HEK293 (cell line): Measurements from ENCODE around the gene TTC32.

Source experiments
- OVOL3 ChIP-seq: fragments of 450-650 bp; formaldehyde crosslinking; IDR thresholded peaks from 2 replicates; pipeline ENCODE4 v1.5.1; 2016; ENCODE audit warnings: missing biosample characterization, missing genetic modification characterization
- PRDM1 ChIP-seq: fragments of 450-650 bp; formaldehyde crosslinking; IDR thresholded peaks from 2 replicates; pipeline ENCODE4; 2016; ENCODE audit warnings: missing biosample characterization, missing genetic modification characterization
- REPIN1 ChIP-seq: fragments of 450-650 bp; formaldehyde crosslinking; IDR thresholded peaks from 2 replicates; pipeline ENCODE4 v1.5.1; 2017; ENCODE audit warnings: missing biosample characterization, missing genetic modification characterization, low read depth
- YY2 ChIP-seq: fragments of 450-650 bp; formaldehyde crosslinking; IDR thresholded peaks from 2 replicates; pipeline ENCODE4 v1.5.1; 2016; ENCODE audit warnings: missing biosample characterization, missing genetic modification characterization
- ZBTB8A ChIP-seq: fragments of 450-650 bp; formaldehyde crosslinking; IDR thresholded peaks from 2 replicates; pipeline ENCODE4 v1.5.1; 2016; ENCODE audit warnings: missing biosample characterization, missing genetic modification characterization
- ZNF133 ChIP-seq: fragments of 450-650 bp; formaldehyde crosslinking; IDR thresholded peaks from 2 replicates; pipeline ENCODE4 v1.5.1; 2016; ENCODE audit warnings: missing biosample characterization, missing genetic modification characterization
- ZNF146 ChIP-seq: fragments of 450-650 bp; formaldehyde crosslinking; IDR thresholded peaks from 2 replicates; pipeline ENCODE4 v1.5.1; 2016; ENCODE audit warnings: missing biosample characterization, missing genetic modification characterization
- ZNF16 ChIP-seq: fragments of 450-650 bp; formaldehyde crosslinking; IDR thresholded peaks from 2 replicates; pipeline ENCODE4 v1.5.1; 2016; ENCODE audit warnings: low read depth, missing biosample characterization, missing genetic modification characterization
- ZNF174 ChIP-seq: fragments of 450-650 bp; formaldehyde crosslinking; IDR thresholded peaks from 2 replicates; pipeline ENCODE4 v1.5.0; 2017; ENCODE audit warnings: missing biosample characterization, mild to moderate bottlenecking, missing genetic modification characterization
- ZNF184 ChIP-seq: fragments of 450-650 bp; IDR thresholded peaks from 2 replicates; pipeline ENCODE4 v1.5.1; 2018; ENCODE audit warnings: missing biosample characterization, mild to moderate bottlenecking, missing genetic modification characterization
- ZNF221 ChIP-seq: fragments of 450-650 bp; formaldehyde crosslinking; IDR thresholded peaks from 2 replicates; pipeline ENCODE4 v1.5.1; 2017; ENCODE audit warnings: missing biosample characterization, missing genetic modification characterization, borderline replicate concordance
- ZNF37A ChIP-seq: fragments of 450-650 bp; IDR thresholded peaks from 2 replicates; pipeline ENCODE4 v1.5.1; 2018; ENCODE audit warnings: missing biosample characterization, missing genetic modification characterization
- ZNF391 ChIP-seq: fragments of 450-650 bp; formaldehyde crosslinking; IDR thresholded peaks from 2 replicates; pipeline ENCODE4 v1.5.1; 2016; ENCODE audit warnings: low read depth, missing biosample characterization, missing genetic modification characterization, borderline replicate concordance
- ZNF394 ChIP-seq: fragments of 450-650 bp; formaldehyde crosslinking; IDR thresholded peaks from 2 replicates; pipeline ENCODE4 v1.5.1; 2016; ENCODE audit warnings: missing biosample characterization, missing genetic modification characterization, mild to moderate bottlenecking, moderate library complexity, borderline replicate concordance
- ZNF501 ChIP-seq: fragments of 450-650 bp; formaldehyde crosslinking; IDR thresholded peaks from 2 replicates; pipeline ENCODE4 v1.5.1; 2016; ENCODE audit warnings: missing biosample characterization, missing genetic modification characterization
- ZNF530 ChIP-seq: fragments of 450-650 bp; formaldehyde crosslinking; IDR thresholded peaks from 2 replicates; pipeline ENCODE4 v1.5.1; 2016; ENCODE audit warnings: low read depth, missing biosample characterization, missing genetic modification characterization
- ZNF560 ChIP-seq: fragments of 450-650 bp; formaldehyde crosslinking; IDR thresholded peaks from 2 replicates; pipeline ENCODE4 v1.5.1; 2017; ENCODE audit warnings: missing biosample characterization, missing genetic modification characterization, borderline replicate concordance
- ZNF585B ChIP-seq: fragments of 450-650 bp; formaldehyde crosslinking; IDR thresholded peaks from 2 replicates; pipeline ENCODE4 v1.5.1; 2016; ENCODE audit warnings: missing biosample characterization, missing genetic modification characterization
- ZNF658 ChIP-seq: fragments of 450-650 bp; formaldehyde crosslinking; IDR thresholded peaks from 2 replicates; pipeline ENCODE4; 2016; ENCODE audit warnings: missing biosample characterization, missing genetic modification characterization
- ZNF792 ChIP-seq: fragments of 450-650 bp; formaldehyde crosslinking; IDR thresholded peaks from 2 replicates; pipeline ENCODE4 v1.5.1; 2016; ENCODE audit warnings: missing biosample characterization, missing genetic modification characterization
- ZNF843 ChIP-seq: fragments of 450-650 bp; formaldehyde crosslinking; IDR thresholded peaks from 2 replicates; pipeline ENCODE4 v1.5.1; 2016; ENCODE audit warnings: missing biosample characterization, missing genetic modification characterization
- ZXDB ChIP-seq: fragments of 450-650 bp; formaldehyde crosslinking; IDR thresholded peaks from 2 replicates; pipeline ENCODE4 v1.5.1; 2016; ENCODE audit warnings: missing biosample characterization, missing genetic modification characterization
- TF ChIP-seq, protein P1 (sequence below): fragments of 450-650 bp; formaldehyde crosslinking; IDR thresholded peaks from 2 replicates; pipeline ENCODE4 v1.5.1; 2016; ENCODE audit warnings: missing biosample characterization, missing genetic modification characterization
- TF ChIP-seq, protein P2 (sequence below): fragments of 450-650 bp; formaldehyde crosslinking; IDR thresholded peaks from 2 replicates; pipeline ENCODE4 v1.5.1; 2017; ENCODE audit warnings: missing biosample characterization, missing genetic modification characterization
- TF ChIP-seq, protein P3 (sequence below): fragments of 450-650 bp; formaldehyde crosslinking; IDR thresholded peaks from 2 replicates; pipeline ENCODE4 v1.5.1; 2017; ENCODE audit warnings: missing biosample characterization, mild to moderate bottlenecking, missing genetic modification characterization, moderate library complexity
- TF ChIP-seq, protein P4 (sequence below): fragments of 450-650 bp; formaldehyde crosslinking; IDR thresholded peaks from 2 replicates; pipeline ENCODE4 v1.5.1; 2016; ENCODE audit warnings: missing biosample characterization, missing genetic modification characterization
- TF ChIP-seq, protein P5 (sequence below): fragments of 450-650 bp; formaldehyde crosslinking; IDR thresholded peaks from 2 replicates; pipeline ENCODE4 v1.5.1; 2016; ENCODE audit warnings: missing biosample characterization, missing genetic modification characterization
- TF ChIP-seq, protein P6 (sequence below): fragments of 450-650 bp; formaldehyde crosslinking; IDR thresholded peaks from 2 replicates; pipeline ENCODE4 v1.5.1; 2016; ENCODE audit warnings: missing biosample characterization, missing genetic modification characterization

TTC32 gene

DNA sequence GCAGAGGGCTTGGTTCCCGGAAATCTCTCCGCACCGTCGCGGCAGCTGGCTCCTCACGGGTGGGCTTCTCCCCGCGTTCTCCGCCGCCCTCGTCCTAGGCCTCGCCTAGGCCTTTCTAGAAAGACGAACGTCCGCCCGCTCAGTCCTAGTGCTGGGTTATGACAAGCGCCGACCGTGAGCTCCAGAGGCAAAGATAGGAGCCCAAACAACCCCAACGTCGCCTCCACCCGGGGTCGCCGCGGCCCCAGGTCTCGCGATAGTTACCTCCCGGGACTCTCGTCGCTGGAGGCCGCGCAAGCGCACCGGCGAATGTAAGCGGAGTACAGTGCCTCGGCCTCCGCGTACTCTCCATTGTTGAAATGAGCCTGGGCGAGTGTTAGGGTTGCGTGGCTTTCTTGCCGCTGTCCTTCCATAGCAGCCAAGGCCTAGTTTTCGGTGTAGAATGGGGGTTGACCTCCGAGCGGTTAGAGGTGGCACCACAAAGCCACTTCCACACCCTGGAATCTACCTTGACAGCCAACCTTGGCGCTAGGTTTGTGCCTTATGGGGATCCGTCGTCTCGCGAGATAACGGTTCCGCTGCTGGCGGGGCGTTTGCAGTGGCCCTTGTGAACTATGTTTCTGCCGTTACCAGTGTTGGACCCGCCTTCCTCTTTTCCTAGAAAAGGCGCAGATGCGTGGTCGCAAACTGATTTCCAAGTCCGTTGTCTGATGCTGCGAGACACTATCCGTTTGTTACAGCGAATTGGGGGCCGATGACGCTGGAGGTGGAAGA, at the start of gene TTC32 (continued):
- TF ChIP-seq ZNF184 (tag by site-specific recombination) = no peak
- TF ChIP-seq, protein P1, sequence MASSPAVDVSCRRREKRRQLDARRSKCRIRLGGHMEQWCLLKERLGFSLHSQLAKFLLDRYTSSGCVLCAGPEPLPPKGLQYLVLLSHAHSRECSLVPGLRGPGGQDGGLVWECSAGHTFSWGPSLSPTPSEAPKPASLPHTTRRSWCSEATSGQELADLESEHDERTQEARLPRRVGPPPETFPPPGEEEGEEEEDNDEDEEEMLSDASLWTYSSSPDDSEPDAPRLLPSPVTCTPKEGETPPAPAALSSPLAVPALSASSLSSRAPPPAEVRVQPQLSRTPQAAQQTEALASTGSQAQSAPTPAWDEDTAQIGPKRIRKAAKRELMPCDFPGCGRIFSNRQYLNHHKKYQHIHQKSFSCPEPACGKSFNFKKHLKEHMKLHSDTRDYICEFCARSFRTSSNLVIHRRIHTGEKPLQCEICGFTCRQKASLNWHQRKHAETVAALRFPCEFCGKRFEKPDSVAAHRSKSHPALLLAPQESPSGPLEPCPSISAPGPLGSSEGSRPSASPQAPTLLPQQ (tag by site-specific recombination) = peak; percentile 75
- peak; percentile 94 for TF ChIP-seq OVOL3 (tag by site-specific recombination)
- TF ChIP-seq, protein P2, sequence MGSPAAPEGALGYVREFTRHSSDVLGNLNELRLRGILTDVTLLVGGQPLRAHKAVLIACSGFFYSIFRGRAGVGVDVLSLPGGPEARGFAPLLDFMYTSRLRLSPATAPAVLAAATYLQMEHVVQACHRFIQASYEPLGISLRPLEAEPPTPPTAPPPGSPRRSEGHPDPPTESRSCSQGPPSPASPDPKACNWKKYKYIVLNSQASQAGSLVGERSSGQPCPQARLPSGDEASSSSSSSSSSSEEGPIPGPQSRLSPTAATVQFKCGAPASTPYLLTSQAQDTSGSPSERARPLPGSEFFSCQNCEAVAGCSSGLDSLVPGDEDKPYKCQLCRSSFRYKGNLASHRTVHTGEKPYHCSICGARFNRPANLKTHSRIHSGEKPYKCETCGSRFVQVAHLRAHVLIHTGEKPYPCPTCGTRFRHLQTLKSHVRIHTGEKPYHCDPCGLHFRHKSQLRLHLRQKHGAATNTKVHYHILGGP (tag by site-specific recombination) = no peak
- peak; percentile 54; the same call in 1 of the 2 replicates for TF ChIP-seq YY2 (tag by site-specific recombination)
- no peak for TF ChIP-seq ZNF658 (tag by site-specific recombination)
- peak; percentile 33; the same call in 1 of the 2 replicates for TF ChIP-seq ZNF394
- TF ChIP-seq, protein P3, sequence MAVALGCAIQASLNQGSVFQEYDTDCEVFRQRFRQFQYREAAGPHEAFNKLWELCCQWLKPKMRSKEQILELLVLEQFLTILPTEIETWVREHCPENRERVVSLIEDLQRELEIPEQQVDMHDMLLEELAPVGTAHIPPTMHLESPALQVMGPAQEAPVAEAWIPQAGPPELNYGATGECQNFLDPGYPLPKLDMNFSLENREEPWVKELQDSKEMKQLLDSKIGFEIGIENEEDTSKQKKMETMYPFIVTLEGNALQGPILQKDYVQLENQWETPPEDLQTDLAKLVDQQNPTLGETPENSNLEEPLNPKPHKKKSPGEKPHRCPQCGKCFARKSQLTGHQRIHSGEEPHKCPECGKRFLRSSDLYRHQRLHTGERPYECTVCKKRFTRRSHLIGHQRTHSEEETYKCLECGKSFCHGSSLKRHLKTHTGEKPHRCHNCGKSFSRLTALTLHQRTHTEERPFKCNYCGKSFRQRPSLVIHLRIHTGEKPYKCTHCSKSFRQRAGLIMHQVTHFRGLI (tag by site-specific recombination) = peak; percentile 62
- no peak for TF ChIP-seq ZNF16 (tag by site-specific recombination)
- TF ChIP-seq, protein P4, sequence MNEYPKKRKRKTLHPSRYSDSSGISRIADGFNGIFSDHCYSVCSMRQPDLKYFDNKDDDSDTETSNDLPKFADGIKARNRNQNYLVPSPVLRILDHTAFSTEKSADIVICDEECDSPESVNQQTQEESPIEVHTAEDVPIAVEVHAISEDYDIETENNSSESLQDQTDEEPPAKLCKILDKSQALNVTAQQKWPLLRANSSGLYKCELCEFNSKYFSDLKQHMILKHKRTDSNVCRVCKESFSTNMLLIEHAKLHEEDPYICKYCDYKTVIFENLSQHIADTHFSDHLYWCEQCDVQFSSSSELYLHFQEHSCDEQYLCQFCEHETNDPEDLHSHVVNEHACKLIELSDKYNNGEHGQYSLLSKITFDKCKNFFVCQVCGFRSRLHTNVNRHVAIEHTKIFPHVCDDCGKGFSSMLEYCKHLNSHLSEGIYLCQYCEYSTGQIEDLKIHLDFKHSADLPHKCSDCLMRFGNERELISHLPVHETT (tag by site-specific recombination) = peak; percentile 83
- no peak for TF ChIP-seq ZNF174 (tag by site-specific recombination)
- peak; percentile 25; the same call in 1 of the 2 replicates for TF ChIP-seq ZNF391
- no peak for TF ChIP-seq ZNF133
- 0 out of 2 replicates have a peak, but pooled peaks have one; percentile 61 for TF ChIP-seq ZNF792 (tag by site-specific recombination)
- TF ChIP-seq, protein P5, sequence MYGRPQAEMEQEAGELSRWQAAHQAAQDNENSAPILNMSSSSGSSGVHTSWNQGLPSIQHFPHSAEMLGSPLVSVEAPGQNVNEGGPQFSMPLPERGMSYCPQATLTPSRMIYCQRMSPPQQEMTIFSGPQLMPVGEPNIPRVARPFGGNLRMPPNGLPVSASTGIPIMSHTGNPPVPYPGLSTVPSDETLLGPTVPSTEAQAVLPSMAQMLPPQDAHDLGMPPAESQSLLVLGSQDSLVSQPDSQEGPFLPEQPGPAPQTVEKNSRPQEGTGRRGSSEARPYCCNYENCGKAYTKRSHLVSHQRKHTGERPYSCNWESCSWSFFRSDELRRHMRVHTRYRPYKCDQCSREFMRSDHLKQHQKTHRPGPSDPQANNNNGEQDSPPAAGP (tag by site-specific recombination) = peak; percentile 60; the same call in 1 of the 2 replicates
- TF ChIP-seq REPIN1 (tag by site-specific recombination) = no peak
- peak; percentile 96 for TF ChIP-seq ZNF501
- TF ChIP-seq ZNF221 (tag by site-specific recombination) = no peak
- TF ChIP-seq ZBTB8A (tag by site-specific recombination) = peak; percentile 45
- TF ChIP-seq ZXDB (tag by site-specific recombination) = peak; percentile 92
- no peak for TF ChIP-seq ZNF530 (tag by site-specific recombination)
- TF ChIP-seq ZNF37A (tag by site-specific recombination) = no peak
- TF ChIP-seq, protein P6, sequence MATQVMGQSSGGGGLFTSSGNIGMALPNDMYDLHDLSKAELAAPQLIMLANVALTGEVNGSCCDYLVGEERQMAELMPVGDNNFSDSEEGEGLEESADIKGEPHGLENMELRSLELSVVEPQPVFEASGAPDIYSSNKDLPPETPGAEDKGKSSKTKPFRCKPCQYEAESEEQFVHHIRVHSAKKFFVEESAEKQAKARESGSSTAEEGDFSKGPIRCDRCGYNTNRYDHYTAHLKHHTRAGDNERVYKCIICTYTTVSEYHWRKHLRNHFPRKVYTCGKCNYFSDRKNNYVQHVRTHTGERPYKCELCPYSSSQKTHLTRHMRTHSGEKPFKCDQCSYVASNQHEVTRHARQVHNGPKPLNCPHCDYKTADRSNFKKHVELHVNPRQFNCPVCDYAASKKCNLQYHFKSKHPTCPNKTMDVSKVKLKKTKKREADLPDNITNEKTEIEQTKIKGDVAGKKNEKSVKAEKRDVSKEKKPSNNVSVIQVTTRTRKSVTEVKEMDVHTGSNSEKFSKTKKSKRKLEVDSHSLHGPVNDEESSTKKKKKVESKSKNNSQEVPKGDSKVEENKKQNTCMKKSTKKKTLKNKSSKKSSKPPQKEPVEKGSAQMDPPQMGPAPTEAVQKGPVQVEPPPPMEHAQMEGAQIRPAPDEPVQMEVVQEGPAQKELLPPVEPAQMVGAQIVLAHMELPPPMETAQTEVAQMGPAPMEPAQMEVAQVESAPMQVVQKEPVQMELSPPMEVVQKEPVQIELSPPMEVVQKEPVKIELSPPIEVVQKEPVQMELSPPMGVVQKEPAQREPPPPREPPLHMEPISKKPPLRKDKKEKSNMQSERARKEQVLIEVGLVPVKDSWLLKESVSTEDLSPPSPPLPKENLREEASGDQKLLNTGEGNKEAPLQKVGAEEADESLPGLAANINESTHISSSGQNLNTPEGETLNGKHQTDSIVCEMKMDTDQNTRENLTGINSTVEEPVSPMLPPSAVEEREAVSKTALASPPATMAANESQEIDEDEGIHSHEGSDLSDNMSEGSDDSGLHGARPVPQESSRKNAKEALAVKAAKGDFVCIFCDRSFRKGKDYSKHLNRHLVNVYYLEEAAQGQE (tag by site-specific recombination) = 0 out of 2 replicates have a peak, but pooled peaks have one; percentile 11
- no peak for TF ChIP-seq PRDM1 (tag by site-specific recombination)
- no peak for TF ChIP-seq ZNF585B
- TF ChIP-seq ZNF560 (tag by site-specific recombination) = no peak
- TF ChIP-seq ZNF843 = 0 out of 2 replicates have a peak, but pooled peaks have one; percentile 23
- TF ChIP-seq ZNF146 = 0 out of 2 replicates have a peak, but pooled peaks have one; percentile 44
